HG03135 (cell line): ENCODE data around the gene WDR1.

Source experiments
- ATAC-seq: cut with Tn5 transposase; IDR thresholded peaks from one replicate; pipeline ENCODE4 v1.9.1; 2021; ENCODE audit warnings: mild to moderate bottlenecking, moderate library complexity; ENCODE audit not compliant: unreplicated experiment

The WDR1 gene

GRCh38 chr4:10116569-10117358, at the start of gene WDR1:
Gene WDR1 (minus strand): TSS chr4:10116799. CDS start chr4:10116666, 133 bp downstream.
- peak; percentile 91 for ATAC-seq

GRCh38 chr4:10164877-10165283, 48.3 kb upstream of the WDR1 start:
- ATAC-seq = no peak

- ATAC-seq = no peak
These were observed 46.7 kb upstream of the WDR1 start for GRCh38 chr4:10163296-10163695.

GRCh38 chr4:10162341-10163000, 45.9 kb upstream of the WDR1 start:
- no peak for ATAC-seq

GRCh38 chr4:10161840-10162239, 45.2 kb upstream of the WDR1 start:
- ATAC-seq = no peak

- no peak for ATAC-seq
These were observed 44.5 kb upstream of the WDR1 start for GRCh38 chr4:10161146-10161545.

GRCh38 chr4:10160281-10160856, 43.8 kb upstream of the WDR1 start:
- ATAC-seq = no peak

GRCh38 chr4:10159671-10160070, 43.1 kb upstream of the WDR1 start:
- ATAC-seq = no peak

GRCh38 chr4:10158333-10158942, 41.8 kb upstream of the WDR1 start:
- no peak for ATAC-seq

- ATAC-seq = peak; percentile 74
These were observed 41.1 kb upstream of the WDR1 start for GRCh38 chr4:10157478-10158332.

- ATAC-seq = no peak
These were observed 37.6 kb upstream of the WDR1 start for GRCh38 chr4:10154241-10154640.

- no peak for ATAC-seq
These were observed 36.6 kb upstream of the WDR1 start for GRCh38 chr4:10153161-10153560.

GRCh38 chr4:10151182-10151581, 34.6 kb upstream of the WDR1 start:
- peak; percentile 68 for ATAC-seq

GRCh38 chr4:10144966-10145365, 28.4 kb upstream of the WDR1 start:
- no peak for ATAC-seq

- no peak for ATAC-seq
These were observed 27.9 kb upstream of the WDR1 start for GRCh38 chr4:10144479-10144878.

GRCh38 chr4:10143171-10143570, 26.6 kb upstream of the WDR1 start:
- no peak for ATAC-seq

- no peak for ATAC-seq
These were observed 24.5 kb upstream of the WDR1 start for GRCh38 chr4:10140866-10141759.

- ATAC-seq = no peak
These were observed 22.9 kb upstream of the WDR1 start for GRCh38 chr4:10139518-10139917.

- no peak for ATAC-seq
These were observed 18.7 kb upstream of the WDR1 start for GRCh38 chr4:10135260-10135659.

- no peak for ATAC-seq
These were observed 17.5 kb upstream of the WDR1 start for GRCh38 chr4:10134141-10134540.
